Measurements from ENCODE around the gene HMCN2. TPM values are rescaled to one million over a fixed set of nuclear protein-coding genes. Genes with fewer than 3 reads are reported as not detected.

The HMCN2 gene
- polyA plus RNA-seq, 2 of the 4 experiments (the other 2 are of a cell fraction) = 0.01 TPM; not detected in 1

- CTCF ChIA-PET = interaction anchor here (3.2 kb wide), 1 partner anchor 14 kb away, joined by 15 read pairs; no protein-coding TSS in a partner anchor
Measured at GRCh38 chr9:130356877-130357584, 91.5 kb downstream of the HMCN2 start.

GRCh38 chr9:130358928-130359327, 93.4 kb downstream of the HMCN2 start:
- no peak overlapping the region for H3K4me3 ChIP-seq
- ChIA-PET CTCF (interaction anchor here (0.6 to 3.2 kb wide), 6 partner anchors 16 to 715 kb away, joined by 3 to 15 read pairs (median 4); no protein-coding TSS in a partner anchor), POLR2A (no interaction called here)
- H3K9me3 ChIP-seq = no peaks in the 10 kb centered on the region
- no peak overlapping the region for H3K27ac ChIP-seq
- no peak for ATAC-seq
- no peak for FAIRE-seq
- DNase-seq (ENCODE audit: low read depth in 1 of 2, low spot score in 1 of 2) = no peak
- no peaks in the 10 kb centered on the region for H3K4me1 ChIP-seq
- TF ChIP-seq NR3C1 (IDR thresholded peaks at IDR 0.05) = no peak
- TF ChIP-seq HOXB13 (CRISPR knock-in tag; IDR thresholded peaks at IDR 0.05; ENCODE audit: low read depth) = no peak
- TF ChIP-seq EP300 (IDR thresholded peaks at IDR 0.05) = no peak
- TF ChIP-seq, protein P1, sequence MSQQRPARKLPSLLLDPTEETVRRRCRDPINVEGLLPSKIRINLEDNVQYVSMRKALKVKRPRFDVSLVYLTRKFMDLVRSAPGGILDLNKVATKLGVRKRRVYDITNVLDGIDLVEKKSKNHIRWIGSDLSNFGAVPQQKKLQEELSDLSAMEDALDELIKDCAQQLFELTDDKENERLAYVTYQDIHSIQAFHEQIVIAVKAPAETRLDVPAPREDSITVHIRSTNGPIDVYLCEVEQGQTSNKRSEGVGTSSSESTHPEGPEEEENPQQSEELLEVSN (IDR thresholded peaks at IDR 0.05; ENCODE audit: borderline replicate concordance, low read depth) = no peak
- TF ChIP-seq SREBF2 (IDR thresholded peaks at IDR 0.05) = no peak
- no peak for TF ChIP-seq HDAC2 (IDR thresholded peaks at IDR 0.05)
- no peak for TF ChIP-seq ELK1 (IDR thresholded peaks at IDR 0.05; ENCODE audit: low read depth, low read length)
- TF ChIP-seq RARB (CRISPR knock-in tag; IDR thresholded peaks at IDR 0.05) = no peak
- TF ChIP-seq RAD21 (conservative IDR thresholded peaks at IDR 0.05 in 1 of 2, IDR thresholded peaks at IDR 0.05 in 1 of 2) = no peak
- TF ChIP-seq FOXS1 (CRISPR knock-in tag; IDR thresholded peaks at IDR 0.05) = no peak
- no peak overlapping the region for H3K4me2 ChIP-seq
- 64% methylated on average over 7 of the region's 7 CpGs for WGBS (ENCODE audit: missing lambda C conversion rate)

More at GRCh38 chr9:130356877-130357584, 91.5 kb downstream of the HMCN2 start:
- ATAC-seq (no peak), FAIRE-seq (no peak), DNase-seq (ENCODE audit: low read depth in 1 of 2, low spot score in 1 of 2) (no peak)
- TF ChIP-seq SMC3 (IDR thresholded peaks at IDR 0.05) = no peak
- no peak for TF ChIP-seq NR3C1 (IDR thresholded peaks at IDR 0.05)
- no peak for TF ChIP-seq POLR2AphosphoS2 (conservative IDR thresholded peaks at IDR 0.05; ENCODE audit: low read length)
- TF ChIP-seq FOSB (CRISPR knock-in tag; IDR thresholded peaks at IDR 0.05) = no peak
- no peak for TF ChIP-seq RNF2 (IDR thresholded peaks at IDR 0.05; ENCODE audit: borderline replicate concordance, low read depth)
- TF ChIP-seq, protein P2, sequence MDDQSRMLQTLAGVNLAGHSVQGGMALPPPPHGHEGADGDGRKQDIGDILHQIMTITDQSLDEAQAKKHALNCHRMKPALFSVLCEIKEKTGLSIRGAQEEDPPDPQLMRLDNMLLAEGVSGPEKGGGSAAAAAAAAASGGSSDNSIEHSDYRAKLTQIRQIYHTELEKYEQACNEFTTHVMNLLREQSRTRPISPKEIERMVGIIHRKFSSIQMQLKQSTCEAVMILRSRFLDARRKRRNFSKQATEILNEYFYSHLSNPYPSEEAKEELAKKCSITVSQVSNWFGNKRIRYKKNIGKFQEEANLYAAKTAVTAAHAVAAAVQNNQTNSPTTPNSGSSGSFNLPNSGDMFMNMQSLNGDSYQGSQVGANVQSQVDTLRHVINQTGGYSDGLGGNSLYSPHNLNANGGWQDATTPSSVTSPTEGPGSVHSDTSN (IDR thresholded peaks at IDR 0.05) = no peak
- no peak for TF ChIP-seq FOSL2 (IDR thresholded peaks at IDR 0.05)
- TF ChIP-seq FOSL2 (CRISPR knock-in tag; IDR thresholded peaks at IDR 0.05) = no peak
- no peak for TF ChIP-seq ESRRA (IDR thresholded peaks at IDR 0.05; ENCODE audit: borderline replicate concordance, low read length)
- TF ChIP-seq SREBF2 (IDR thresholded peaks at IDR 0.05) = no peak
- no peak for TF ChIP-seq CHD2 (IDR thresholded peaks at IDR 0.05; ENCODE audit: low read length, partially characterized antibody)
- no peak for TF ChIP-seq MAFK (IDR thresholded peaks at IDR 0.05; ENCODE audit: partially characterized antibody)
- no peak for TF ChIP-seq PHF8 (IDR thresholded peaks at IDR 0.05; ENCODE audit: borderline replicate concordance, low read depth)
- TF ChIP-seq, protein P3, sequence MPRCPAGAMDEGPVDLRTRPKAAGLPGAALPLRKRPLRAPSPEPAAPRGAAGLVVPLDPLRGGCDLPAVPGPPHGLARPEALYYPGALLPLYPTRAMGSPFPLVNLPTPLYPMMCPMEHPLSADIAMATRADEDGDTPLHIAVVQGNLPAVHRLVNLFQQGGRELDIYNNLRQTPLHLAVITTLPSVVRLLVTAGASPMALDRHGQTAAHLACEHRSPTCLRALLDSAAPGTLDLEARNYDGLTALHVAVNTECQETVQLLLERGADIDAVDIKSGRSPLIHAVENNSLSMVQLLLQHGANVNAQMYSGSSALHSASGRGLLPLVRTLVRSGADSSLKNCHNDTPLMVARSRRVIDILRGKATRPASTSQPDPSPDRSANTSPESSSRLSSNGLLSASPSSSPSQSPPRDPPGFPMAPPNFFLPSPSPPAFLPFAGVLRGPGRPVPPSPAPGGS (IDR thresholded peaks at IDR 0.05) = no peak
- TF ChIP-seq ZFP36 (IDR thresholded peaks at IDR 0.05; ENCODE audit: borderline replicate concordance, partially characterized antibody) = no peak
- TF ChIP-seq HOXA7 (CRISPR knock-in tag; IDR thresholded peaks at IDR 0.05) = no peak
- no peak for TF ChIP-seq HEYL (CRISPR knock-in tag; IDR thresholded peaks at IDR 0.05)
- no peak overlapping the region for H3K27ac ChIP-seq
- no peaks in the 10 kb centered on the region for H3K9me3 ChIP-seq
- no peaks in the 10 kb centered on the region for H3K4me1 ChIP-seq
- no peak overlapping the region for H3K4me3 ChIP-seq
- POLR2A ChIA-PET = no interaction called here
- 0% methylated on average over 1 of the region's 1 CpG for WGBS (ENCODE audit: missing lambda C conversion rate)
- H3K4me2 ChIP-seq = no peak overlapping the region
